Body of pancreas (tissue), 4 donors: ENCODE measurements around the gene HYCC1.

Experiments used
- POLR2A ChIP-seq, 3 donors: fragments of 450-650 bp; IDR thresholded peaks; one replicate each; pipeline ENCODE4 v1.6.1; 2016; ENCODE audit warnings: antibody characterized with exemption in 3 of 3, mild to moderate bottlenecking in 2 of 3
- TF ChIP-seq, protein P1 (sequence below), 7 experiments: fragments of 450-650 bp in 4 of 7; fragments of 200-600 bp in 3 of 7; sonication (generic) in 3 of 7; IDR thresholded peaks; one replicate each; pipeline ENCODE4 v1.5.1; 2016 to 2019; ENCODE audit warnings: antibody characterized with exemption in 7 of 7

DNA sequence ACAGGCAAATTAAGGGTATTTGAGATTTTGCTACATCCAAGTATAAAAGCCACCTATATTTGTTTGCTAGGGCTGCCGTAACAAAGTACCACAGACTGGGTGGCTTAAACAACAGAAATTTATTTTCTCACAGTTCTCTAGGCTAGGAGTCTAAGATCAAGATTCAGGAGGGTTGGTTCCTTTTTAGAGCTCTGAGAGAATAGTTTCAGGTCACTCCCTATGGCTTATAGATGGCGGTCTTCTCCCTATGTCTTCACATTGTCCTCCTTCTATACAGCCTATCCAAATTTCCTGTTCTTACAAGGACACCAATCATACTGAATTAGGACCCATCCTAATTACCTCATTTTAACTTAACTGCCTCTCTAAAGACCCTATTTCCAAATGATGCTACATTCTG is 11.2 kb downstream of the HYCC1 start:
- TF ChIP-seq, protein P1, sequence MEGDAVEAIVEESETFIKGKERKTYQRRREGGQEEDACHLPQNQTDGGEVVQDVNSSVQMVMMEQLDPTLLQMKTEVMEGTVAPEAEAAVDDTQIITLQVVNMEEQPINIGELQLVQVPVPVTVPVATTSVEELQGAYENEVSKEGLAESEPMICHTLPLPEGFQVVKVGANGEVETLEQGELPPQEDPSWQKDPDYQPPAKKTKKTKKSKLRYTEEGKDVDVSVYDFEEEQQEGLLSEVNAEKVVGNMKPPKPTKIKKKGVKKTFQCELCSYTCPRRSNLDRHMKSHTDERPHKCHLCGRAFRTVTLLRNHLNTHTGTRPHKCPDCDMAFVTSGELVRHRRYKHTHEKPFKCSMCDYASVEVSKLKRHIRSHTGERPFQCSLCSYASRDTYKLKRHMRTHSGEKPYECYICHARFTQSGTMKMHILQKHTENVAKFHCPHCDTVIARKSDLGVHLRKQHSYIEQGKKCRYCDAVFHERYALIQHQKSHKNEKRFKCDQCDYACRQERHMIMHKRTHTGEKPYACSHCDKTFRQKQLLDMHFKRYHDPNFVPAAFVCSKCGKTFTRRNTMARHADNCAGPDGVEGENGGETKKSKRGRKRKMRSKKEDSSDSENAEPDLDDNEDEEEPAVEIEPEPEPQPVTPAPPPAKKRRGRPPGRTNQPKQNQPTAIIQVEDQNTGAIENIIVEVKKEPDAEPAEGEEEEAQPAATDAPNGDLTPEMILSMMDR (IDR thresholded peaks at IDR 0.05): no peak
- no peak for TF ChIP-seq POLR2A (IDR thresholded peaks at IDR 0.05)
